Activated CD4-positive, alpha-beta T cell treated with anti-CD3 and anti-CD28 coated beads for 48 hours (primary cell): ENCODE measurements around the gene COA1.
"Not testable (repeated sequence)": the region's sequence is repeated elsewhere in the genome, so short reads cannot be mapped to it uniquely, and the experiment has no call there.

Source experiments
- DNase-seq: peaks from one replicate; pipeline ENCODE4 v3.0.0-alpha.2; 2020

The COA1 gene

DNA sequence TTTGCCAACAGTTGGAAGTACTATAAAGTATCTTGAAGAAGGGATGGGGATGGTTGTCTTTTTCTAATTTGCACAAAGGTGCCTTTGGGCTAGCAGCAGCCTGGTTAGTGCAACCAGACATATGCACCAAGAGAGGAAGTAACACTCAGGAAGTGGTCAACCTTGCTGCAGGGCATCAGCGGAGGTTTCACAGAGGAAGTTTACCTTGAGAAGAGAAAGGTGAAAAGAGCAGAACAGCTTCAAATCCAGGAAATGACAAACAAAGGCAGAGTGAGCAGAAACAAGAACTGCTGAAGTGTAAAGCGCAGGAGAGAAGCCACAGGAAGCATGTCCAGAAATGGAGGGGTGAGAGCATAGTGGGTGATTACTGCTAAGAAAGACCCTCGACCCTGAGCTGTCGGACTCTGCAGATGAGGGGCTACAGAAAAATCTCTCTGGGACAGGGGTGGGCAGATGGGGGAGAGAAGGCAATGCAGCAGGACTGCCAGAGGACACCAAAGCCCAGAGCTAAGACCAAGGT, 79.5 kb downstream of the COA1 start:
- DNase-seq, result peak; percentile 69

DNA sequence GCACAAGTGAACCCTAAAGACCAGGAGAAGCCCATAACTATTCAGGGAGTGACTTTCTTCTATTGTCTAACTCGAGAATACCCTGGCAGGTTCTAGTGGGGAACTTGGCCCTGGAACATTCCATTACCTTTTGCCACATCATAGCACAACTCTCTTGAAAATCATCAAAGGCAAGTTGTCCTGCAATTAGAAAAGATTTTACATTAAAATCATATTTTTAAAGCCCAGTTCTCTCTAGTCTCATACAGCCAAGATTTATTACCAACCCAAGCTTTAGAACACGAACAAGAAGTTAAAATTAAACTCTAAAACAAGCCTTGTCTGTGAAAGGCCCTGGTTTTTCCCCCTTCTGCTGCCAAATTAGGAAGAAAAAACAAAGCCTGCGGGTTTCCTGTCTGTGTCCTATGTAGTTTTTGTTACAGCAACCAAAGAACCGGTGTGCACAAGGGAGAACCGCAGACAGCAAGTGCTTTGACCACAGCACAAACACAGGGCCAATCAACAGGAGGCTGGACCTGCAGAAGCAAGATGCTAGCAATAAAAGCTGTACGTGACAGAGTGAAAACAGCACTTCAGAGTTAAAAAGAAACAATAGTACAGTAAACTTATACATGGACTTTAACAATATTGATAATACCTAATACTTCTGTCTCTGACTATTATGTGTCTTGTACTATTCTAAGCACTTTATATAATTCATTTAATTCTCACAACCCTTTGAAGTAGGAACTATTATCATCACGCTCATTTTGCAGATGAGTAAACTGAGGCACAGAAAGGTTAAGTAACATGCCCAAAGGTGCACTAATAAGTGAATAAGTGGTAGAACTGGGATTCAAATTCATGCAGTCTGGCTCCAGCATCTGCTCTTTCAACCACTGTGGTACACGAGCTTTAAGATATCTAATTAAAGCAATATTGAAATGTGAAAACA, 80.6 kb downstream of the COA1 start:
- peak; percentile 73 for DNase-seq

DNA sequence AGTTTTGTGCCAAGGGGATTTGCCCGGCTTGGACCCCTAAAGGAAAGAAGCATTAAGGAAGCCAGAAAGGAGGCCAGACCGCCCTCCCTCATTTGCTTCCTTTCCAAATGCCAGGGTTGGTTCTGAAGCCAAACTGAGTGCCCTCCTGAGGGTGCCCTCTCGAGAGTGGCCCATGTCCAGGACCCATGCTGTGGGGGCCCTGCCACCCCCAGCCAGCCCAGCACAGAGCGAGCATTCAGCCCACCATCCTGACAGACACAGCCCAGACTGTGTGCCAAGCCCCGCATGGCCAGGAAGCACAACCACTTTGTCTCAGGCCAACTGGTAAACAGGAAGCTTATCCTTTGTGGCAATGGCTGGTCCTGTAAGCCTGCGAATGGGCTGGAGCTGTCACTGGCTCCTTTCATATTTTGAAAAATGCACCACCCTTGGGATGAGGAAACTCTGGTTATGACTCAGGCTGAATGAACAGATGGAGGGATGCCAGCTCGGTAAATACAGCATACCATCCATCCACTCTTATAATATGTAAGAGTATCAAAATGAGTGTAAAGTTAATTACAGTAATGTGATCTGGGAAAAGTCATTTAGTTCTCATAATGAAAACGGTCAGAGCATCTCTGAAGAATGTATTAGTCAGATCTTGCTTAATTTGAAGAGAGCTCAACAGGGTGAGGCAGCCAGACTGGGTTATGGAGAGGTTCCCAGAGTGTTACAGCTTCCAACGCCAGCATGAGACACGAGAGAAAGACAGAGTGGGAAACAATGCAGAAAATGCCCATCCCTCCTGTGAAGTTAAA, 81.5 kb downstream of the COA1 start:
- peak; percentile 74 for DNase-seq

DNA sequence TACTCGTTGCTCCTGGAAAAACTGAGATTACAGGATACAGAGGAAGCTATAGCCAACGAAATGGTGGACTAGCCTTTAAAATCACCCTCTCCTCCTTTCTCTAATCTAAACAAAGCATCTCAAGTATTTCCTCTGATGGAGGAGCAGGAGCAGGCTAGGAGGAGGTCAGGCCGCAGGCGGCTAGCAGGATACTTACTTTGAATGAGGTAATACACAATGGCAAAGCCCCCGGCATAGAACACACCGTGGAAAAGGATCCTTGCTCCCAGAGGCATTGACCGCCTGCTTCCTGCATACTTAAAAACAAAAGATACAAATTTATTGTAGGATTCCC, 82.0 kb downstream of the COA1 start:
- DNase-seq, result no peak

DNA sequence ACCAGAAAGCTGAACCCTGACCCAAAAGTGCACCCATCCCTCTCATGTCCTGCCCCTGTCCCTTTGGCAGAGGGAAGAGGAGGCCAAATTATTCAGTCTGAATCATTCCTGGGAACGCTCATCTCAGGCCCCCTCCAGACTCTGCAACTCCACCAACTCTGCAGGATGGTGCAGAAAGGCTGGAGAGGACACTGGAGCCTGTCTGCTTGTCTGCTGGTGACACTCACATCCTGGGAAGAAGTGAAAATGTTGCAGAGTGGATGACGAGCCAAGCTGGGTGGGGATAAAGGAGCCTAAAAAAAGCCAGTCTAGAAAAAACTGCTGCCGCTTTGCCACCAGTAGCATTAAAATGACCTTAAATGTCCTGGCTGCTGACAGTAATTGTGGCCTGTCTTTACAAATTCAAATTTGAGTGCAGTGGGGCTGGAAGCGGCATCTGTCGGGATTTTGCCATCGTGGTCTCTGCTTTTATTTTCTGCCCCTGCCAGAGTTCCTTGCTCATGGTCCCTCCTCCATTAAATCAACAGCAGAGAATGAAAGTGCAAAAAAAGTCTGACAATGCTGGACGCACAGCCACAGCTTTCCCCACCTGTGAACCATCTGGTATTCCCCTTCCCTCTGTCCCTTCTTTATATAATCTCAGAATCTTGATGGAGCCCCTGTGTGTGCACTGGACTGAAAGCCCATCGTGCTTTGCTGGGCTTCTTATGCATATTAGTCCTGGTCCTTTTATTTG, 82.6 kb downstream of the COA1 start:
- no peak for DNase-seq

DNA sequence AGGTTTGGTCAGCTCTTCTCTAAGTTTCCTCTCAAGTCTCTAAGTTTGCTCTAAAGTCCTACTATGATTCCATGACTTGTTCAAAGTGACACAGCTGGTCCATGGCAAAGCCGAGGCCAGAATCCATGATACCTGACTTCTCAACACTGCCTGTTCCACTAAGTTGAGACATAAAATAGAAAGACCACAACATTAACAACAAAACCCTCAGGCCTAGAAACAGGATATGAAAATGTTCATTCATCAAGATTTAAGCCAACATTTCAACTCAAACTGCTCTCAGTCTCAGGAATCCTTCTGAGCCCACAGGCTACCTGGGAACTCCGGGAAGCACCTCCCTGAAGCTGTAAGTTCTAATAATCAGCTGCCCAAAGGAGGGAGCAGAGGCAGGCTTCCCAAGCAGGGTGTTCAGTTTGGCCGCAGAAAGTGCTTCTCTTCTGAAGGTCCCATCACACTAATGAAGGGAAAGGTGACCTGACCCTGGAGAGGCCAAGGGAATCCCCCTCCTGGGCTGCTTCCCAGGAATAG, 83.6 kb downstream of the COA1 start:
- DNase-seq, result no peak

DNA sequence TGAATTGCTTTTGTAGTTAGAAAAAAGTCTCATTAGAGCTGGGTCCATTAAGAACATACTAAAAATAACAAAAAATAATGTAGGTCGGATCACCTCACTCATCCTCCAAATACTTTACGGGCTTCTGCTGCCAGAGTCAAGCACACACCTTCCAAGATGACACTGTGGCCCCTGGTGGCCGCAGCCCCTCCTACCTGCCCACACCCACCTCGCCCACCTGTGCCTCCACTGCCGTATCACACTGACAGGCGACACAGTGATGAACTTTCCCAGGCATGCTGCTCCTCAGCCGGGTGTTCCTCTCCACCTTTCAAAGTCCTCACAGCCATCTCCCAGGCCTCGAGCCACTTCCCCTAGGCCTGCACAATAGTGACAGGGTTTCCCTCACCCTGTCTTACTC, 85.5 kb downstream of the COA1 start:
- DNase-seq, result no peak

DNA sequence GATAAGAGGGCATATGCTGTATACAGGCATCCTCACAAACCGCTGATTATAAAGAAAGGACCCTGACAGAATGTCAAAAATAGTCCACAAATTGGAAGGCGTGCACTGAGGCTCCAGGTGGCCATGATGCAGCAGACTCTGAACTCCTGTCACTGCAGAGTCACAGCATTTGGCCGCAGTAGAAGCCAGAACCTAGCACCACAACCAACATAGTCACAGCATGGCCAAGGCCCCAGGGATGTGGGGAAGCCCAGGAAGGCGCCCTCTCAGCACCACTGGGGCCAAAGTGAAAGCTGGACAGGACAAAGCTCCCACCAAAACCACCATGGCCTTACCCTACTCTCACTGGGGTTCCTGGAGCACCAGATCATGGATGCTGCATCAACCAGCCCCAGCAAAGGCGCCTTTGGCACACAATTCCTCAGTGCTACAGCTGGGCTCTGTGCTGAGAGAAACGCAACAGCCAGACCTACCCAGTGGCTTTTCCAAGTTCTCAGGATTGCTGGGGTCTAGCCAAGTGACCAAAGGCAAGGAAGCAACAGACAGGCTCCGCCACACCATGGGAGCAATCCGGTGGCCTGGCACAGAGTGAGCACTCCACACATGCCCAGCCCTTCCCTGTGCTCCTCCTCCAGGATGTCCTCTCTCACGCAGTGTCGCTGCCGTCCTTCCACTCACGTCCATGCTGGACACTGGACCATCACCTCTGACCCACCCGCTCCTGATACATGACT, 86.3 kb downstream of the COA1 start:
- DNase-seq, result no peak

DNA sequence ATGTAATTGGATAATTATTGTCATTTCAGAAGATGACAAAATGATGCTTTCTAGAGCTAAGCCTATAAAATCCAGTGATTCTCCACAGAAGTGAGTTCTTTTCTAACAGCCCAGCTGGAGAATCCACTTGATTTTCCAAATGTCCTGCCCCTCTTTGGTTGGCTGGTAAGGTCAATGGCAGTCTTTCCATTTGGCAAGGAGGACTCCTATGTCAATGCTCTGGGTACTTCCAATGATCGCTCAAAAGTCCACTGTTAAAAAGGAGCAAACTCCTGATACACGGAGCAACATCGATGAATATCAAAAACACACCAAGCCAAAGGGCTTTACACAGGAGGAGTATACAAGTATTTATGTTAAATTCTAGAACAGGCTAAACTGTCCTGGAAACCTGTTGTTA, 88.6 kb downstream of the COA1 start:
- DNase-seq, result no peak

DNA sequence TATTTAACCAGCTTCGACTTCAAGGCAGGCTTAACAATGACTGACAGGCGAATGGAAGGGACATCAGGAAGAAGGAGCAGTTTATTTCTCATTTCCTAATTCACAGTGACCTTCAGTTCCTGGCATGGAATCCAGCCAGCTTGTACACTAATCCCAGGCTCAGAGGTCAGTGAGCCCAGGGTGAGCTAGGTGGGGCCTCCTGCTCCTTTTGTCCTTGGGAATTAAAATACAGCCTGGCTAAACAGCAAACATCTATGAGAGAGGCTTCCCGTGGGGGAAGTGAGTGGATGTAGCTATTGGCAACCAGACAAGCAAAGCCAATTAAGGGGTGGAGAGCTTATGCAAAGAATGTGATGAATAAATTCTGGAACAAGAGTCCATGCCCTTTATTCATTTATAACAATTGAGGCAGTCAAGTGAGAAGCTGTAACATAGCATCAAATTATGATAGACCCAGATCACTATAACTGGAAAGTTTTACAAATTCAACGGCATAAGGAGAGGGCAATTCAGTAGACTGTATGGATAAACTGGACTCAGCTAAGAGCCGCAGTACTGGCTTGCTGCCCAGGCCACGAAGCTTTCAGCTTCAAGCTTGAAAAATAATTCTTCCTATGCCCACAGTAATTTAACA, 89.3 kb downstream of the COA1 start:
- DNase-seq, result no peak

DNA sequence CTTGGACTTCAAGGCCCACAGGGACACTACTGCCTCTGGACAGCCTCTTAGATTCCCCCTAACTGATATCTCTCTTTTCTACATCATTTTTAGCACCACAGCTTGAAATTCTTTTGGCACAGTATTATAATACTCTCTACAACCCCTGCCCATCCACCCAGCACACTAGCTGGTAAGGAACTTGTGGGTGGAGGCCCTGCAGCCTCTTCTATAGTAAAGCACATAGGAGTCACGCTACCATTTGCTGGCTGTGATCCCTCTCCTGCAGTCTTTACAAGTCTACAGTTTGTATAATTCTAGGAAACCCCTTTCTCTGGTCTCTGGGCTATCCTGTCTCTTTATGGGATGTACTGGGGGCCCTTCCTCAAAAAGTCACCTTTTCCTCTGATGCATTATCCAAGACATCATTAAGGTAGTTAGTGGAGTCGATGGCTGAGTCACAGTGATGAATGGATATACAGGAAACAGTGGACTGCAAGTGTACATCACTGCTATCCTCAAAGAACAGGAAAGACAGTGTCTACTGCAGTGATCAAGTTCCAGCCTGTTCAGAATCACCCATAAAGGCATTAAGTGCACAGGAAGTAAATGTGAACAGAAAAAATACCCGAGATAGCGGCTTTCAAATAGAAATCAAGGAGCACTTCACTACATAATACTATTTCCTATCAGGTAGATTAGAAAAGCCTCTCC, 92.1 kb downstream of the COA1 start:
- DNase-seq, result no peak

DNA sequence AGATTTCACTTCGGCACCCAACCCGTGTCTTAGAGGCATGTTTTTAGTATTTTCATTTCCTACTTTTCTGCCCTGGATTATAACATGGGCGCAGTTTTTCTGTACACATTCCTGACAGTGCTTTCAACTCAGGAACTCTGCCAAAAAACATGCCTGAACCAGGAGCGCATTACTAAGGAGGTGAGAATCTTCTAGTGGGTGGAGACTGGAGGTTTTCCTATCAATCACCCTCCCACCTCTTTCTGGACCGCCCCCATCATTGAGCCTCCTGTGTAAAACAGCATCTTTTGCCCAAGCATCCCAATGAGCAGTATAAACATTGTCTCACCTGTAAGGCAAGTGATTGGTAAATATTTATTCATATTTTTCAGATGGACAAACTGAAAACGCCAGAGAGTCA, 93.2 kb downstream of the COA1 start:
- no peak for DNase-seq

DNA sequence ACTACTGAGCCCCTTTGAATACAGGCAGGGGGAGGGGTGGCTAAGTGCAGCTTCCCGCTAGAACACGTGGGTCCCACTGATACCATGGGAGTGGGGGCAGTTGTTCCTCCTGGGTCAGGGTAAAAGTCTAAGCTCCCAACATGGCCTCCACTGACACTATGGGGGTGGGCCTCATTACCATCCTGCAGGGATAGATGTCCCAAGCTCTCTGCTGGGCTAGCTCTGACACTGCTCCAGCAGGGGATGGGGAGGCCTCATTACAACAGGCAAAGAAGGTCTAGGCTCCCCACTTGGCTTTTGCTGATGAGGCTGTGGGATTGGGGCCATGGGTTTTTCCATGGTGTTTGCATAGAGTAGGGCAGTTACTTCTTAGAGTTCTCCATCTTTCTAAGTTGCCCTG, 94.9 kb downstream of the COA1 start:
- no peak for DNase-seq

DNA sequence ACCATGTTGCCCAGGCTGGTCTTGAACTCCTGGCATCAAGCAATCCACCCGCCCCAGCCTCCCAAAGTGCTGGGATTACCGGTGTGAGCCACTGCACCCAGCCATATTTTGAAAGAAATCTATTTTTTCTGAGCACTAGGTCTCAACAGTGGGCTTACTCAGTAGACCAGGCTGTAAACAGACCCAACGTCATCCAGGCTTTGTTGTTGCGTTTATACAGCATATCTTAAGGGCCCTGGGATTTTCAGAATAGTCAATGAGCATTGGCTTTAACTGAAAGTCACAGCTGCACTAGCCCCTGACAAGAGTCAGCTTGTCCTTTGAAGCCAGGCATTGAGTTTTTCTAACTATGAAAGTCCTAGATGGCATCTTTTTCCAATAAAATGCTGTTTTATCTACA, 96.6 kb downstream of the COA1 start:
- DNase-seq, result no peak

DNA sequence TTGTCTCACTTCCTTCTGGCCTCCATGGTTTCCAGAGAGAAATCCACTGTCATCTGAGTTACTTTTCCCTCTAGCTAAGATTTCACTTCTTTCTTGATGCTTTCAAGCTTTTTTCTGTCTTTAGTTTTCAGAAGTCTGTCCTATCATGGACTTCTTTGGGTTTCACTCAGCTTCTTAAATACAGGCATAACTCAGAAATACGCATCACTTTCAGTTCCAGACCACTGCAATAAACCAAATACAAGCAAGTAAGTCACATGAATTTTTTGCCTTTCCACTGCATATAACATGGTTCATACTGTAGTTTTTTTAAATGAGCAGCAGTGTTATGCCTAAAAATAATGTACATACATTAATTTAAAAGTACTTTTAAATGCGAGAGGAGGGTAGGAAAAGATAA, 97.8 kb downstream of the COA1 start:
- DNase-seq, result no peak

DNA sequence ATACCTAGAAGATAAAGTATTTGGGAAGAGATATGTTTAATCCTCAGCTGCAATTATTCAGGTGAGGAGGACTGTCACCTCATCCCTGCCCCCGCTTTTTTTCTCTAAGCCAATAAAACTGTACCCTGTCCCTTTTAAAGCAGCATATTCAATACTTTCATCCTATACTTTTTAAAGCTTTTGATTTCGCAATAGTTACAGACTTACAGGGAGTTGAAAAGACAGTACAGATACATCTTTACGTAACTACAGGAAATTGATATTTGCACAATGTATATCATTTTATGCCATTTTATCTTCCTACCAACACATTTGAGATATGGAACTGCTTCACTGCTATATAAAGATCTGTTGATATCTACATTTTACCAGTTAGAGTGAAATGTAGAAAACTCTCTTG, 98.8 kb downstream of the COA1 start:
- no peak for DNase-seq

DNA sequence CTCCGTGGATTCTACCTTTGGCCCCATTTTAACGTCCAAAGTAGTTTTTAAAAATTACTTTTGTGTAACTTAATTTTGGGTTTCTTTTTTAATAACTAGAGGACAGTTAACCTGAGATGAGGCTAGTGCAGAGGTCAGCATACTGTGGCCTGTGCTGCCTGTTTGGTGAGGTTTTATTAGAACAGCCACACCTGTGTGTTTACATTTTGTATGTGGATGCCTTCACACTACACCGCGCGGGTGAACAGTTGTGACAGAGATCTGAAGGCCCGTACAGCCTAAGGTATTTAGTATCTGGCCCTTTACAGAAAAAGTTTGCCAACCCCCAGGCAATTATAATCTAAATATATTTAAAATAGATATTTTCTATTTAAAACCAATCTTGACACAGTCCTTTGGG, 99.5 kb downstream of the COA1 start:
- no peak for DNase-seq

DNA sequence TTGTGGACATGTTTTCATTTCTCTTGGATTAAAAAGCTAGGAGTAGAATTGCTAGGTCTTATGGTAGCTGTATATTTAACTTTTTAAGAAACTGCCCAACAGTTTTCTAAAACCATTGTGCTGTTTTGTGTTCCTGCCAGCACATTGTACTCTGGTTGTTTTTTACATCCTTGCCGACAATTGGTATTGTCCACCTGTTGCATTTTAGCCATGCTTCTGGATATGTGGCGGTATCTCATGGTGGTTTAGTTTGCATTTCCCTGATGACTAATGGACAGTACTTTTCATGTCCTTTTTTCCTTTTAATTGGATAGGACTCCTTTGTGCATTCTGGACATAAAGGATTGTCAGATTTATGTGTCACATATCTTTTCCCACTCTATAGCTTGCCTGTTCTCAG, 100.9 kb downstream of the COA1 start:
- DNase-seq, result no peak

DNA sequence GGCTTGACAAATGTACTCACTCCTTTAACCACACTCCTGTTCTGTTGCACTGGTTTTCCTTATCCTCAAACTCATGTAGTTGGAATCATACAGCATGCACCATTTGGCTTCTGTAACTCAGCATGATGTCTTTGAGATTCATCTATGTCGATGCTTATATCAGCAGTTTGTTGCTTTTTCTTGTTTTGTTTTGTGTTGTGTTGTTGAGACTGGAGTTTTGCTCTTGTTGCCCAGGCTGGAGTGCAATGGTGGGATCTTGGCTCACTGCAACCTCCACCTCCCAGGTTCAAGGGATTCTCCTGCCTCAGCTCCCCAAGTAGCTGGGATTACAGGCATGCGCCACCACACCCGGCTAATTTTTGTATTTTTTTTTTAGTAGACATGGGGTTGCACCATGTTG, 101.5 kb downstream of the COA1 start:
- DNase-seq, result not testable (repeated sequence)

DNA sequence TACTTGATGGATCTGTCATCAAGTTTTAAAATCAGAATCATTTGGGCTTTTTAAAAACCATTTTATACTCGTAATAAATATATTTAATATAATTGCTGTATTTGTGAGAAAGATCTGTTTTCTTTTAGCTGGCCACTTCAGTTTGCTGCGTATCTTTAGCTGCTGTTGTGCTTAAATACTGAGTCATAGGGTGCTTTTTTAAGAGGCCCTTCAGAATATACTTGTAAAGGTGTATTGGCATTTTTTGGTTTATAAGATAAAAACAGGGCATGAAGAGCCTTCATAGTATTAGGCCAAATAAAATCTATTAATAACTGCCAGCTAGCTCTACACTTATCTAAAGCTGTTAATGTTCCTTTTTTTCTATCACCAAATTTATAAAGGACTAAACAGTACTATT, 102.6 kb downstream of the COA1 start:
- DNase-seq, result no peak

DNA sequence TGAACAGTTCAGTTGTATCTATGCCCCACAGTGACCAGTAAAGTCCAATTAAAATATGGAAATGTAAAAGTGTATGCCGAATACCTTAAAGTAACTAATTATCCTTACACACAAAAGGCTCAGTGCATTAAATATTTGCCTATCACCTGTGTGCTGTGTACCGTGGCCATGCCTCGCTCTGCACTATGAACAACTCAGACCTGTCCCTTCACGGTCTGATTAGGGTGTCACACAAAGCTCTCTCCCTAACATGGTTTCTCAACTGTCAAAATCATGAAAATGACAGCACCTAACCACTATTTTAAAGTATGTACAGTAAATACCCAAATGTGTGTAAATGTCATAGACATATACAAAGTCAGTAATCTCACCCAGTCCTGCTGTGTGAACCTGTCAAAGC, 103.3 kb downstream of the COA1 start:
- no peak for DNase-seq
